HEK293T (cell line): ENCODE measurements around the gene NKX3-2.

Source experiments
- CTCF ChIA-PET: fragments of 350-600 bp; formaldehyde crosslinking; extraction: SDS; loops from one replicate; lab custom pipeline; 2021; ENCODE audit warnings: antibody characterized with exemption, inconsistent platforms; lab: Yijun Ruan, JAX
- POLR2A ChIA-PET: fragments of 350-600 bp; formaldehyde crosslinking; extraction: SDS; loops from one replicate; lab custom pipeline; 2020; ENCODE audit warnings: antibody characterized with exemption, inconsistent platforms; lab: Yijun Ruan, JAX
- DNase-seq: peaks from one replicate; pipeline ENCODE4 v3.0.0; 2012; ENCODE audit warnings: mixed read lengths; ENCODE audit errors: extremely low spot score
- ARNT ChIP-seq: fragments of 450-650 bp; IDR thresholded peaks from 2 replicates; pipeline ENCODE4 v1.6.1; 2017; ENCODE audit warnings: mild to moderate bottlenecking
- BHLHE40 ChIP-seq: fragments of 450-650 bp; IDR thresholded peaks from 2 replicates; pipeline ENCODE4 v1.6.1; 2016; ENCODE audit warnings: mild to moderate bottlenecking, moderate library complexity, borderline replicate concordance
- CTBP1 ChIP-seq: fragments of 450-650 bp; IDR thresholded peaks from 2 replicates; pipeline ENCODE4 v1.6.1; 2016; ENCODE audit warnings: borderline replicate concordance
- ELF4 ChIP-seq: fragments of 450-650 bp; IDR thresholded peaks from 2 replicates; pipeline ENCODE4 v1.6.1; 2017; ENCODE audit warnings: antibody characterized with exemption
- FOXA1 ChIP-seq: fragments of 450-650 bp; IDR thresholded peaks from 2 replicates; pipeline ENCODE4 v1.6.1; 2016; ENCODE audit warnings: mild to moderate bottlenecking
- FOXK2 ChIP-seq: fragments of 450-650 bp; IDR thresholded peaks from 2 replicates; pipeline ENCODE4 v1.6.1; 2016; ENCODE audit warnings: mild to moderate bottlenecking
- FOXM1 ChIP-seq: fragments of 450-650 bp; IDR thresholded peaks from 2 replicates; pipeline ENCODE4 v1.6.1; 2017; ENCODE audit warnings: mild to moderate bottlenecking, borderline replicate concordance
- HDGF ChIP-seq: fragments of 450-650 bp; IDR thresholded peaks from 2 replicates; pipeline ENCODE4 v1.6.1; 2017; ENCODE audit warnings: antibody characterized with exemption, borderline replicate concordance
- L3MBTL2 ChIP-seq: fragments of 450-650 bp; conservative IDR thresholded peaks from 2 replicates; pipeline ENCODE4 v1.6.1; 2016; ENCODE audit warnings: mild to moderate bottlenecking
- LEF1 ChIP-seq: fragments of 450-650 bp; IDR thresholded peaks from 2 replicates; pipeline ENCODE4 v1.6.1; 2017; ENCODE audit warnings: mild to moderate bottlenecking, borderline replicate concordance
- NFRKB ChIP-seq: fragments of 450-650 bp; IDR thresholded peaks from 2 replicates; pipeline ENCODE4 v1.6.1; 2016; ENCODE audit warnings: mild to moderate bottlenecking, moderate library complexity
- SP1 ChIP-seq: fragments of 450-650 bp; IDR thresholded peaks from 2 replicates; pipeline ENCODE4 v1.6.1; 2017
- SUZ12 ChIP-seq: fragments of 450-650 bp; IDR thresholded peaks from 2 replicates; pipeline ENCODE4 v1.6.1; 2016; ENCODE audit warnings: mild to moderate bottlenecking
- TARDBP ChIP-seq: fragments of 450-650 bp; IDR thresholded peaks from 2 replicates; pipeline ENCODE4 v1.6.1; 2016
- ZNF384 ChIP-seq: fragments of 450-650 bp; IDR thresholded peaks from 2 replicates; pipeline ENCODE4 v1.6.1; 2016
- TF ChIP-seq, protein P1 (sequence below): fragments of 450-650 bp; IDR thresholded peaks from 2 replicates; pipeline ENCODE4 v1.6.1; 2016

Gene NKX3-2

DNA sequence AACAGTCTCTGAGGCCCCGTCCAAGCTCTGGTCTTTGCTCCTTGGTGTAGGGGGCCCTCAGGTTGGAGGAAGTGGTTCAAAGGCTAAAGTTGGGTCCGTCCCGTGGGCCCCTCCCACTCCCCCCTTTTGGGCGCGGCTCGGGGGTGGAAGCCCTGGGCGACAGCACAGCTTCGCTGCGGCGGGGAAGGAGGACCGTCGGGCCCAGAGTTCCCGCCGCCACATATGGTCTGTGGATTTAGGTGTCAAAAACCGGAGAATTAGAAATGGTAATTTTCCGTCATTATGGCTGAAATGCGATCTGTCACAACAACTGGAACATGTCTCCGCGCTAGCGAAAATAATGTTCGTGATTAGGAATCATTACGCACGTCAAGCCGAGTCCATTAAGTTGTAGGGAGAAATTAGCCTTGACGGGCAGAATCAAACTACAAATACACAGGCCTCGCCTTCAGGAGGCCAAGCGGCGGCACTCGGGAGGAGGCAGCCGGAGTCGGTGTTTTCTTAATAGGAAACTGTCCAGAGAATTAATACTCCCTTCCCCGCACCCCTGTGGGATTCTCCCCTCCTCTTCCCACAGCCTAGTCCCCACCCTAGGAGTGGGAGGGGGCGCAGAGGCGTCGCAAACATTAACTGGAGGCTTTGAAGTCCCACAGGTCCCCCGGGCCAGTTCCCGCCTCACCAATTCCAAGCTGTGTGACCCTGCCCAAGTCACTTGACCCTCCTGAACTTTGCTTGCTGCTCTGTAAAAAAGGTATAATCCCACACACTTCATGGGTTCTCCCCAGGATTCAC lies 15.0 kb downstream of the NKX3-2 start:
- ChIA-PET POLR2A (no interaction called here), CTCF (no interaction called here)
- no peak for DNase-seq
- TF ChIP-seq FOXK2 = no peak
- TF ChIP-seq NFRKB = no peak
- TF ChIP-seq BHLHE40 = no peak
- no peak for TF ChIP-seq ARNT
- TF ChIP-seq LEF1 = no peak
- no peak for TF ChIP-seq HDGF

DNA sequence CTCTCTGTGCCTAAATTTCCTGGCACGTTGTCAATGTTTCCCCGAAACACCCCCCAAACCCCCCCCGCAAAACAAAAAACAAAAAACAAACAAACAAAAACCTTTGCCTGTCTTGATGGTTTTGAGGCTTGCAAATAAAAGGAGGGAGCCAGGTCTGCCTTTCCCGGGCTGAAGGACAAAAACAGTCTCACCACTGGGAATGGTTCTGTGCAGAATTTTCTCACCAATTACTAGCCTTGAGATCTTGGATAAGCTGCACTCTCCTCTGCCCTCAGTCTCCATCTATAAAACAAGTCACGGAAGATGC lies 15.5 kb downstream of the NKX3-2 start:
- TF ChIP-seq ELF4 (no peak), L3MBTL2 (no peak), LEF1 (no peak), ZNF384 (no peak), NFRKB (no peak), FOXM1 (no peak), FOXA1 (no peak), HDGF (no peak), CTBP1 (no peak), SP1 (no peak), SUZ12 (no peak), ARNT (no peak), FOXK2 (no peak), BHLHE40 (no peak), TARDBP (no peak)
- TF ChIP-seq, protein P1, sequence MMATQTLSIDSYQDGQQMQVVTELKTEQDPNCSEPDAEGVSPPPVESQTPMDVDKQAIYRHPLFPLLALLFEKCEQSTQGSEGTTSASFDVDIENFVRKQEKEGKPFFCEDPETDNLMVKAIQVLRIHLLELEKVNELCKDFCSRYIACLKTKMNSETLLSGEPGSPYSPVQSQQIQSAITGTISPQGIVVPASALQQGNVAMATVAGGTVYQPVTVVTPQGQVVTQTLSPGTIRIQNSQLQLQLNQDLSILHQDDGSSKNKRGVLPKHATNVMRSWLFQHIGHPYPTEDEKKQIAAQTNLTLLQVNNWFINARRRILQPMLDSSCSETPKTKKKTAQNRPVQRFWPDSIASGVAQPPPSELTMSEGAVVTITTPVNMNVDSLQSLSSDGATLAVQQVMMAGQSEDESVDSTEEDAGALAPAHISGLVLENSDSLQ = no peak
- POLR2A ChIA-PET = no interaction called here
- CTCF ChIA-PET = no interaction called here
- no peak for DNase-seq

DNA sequence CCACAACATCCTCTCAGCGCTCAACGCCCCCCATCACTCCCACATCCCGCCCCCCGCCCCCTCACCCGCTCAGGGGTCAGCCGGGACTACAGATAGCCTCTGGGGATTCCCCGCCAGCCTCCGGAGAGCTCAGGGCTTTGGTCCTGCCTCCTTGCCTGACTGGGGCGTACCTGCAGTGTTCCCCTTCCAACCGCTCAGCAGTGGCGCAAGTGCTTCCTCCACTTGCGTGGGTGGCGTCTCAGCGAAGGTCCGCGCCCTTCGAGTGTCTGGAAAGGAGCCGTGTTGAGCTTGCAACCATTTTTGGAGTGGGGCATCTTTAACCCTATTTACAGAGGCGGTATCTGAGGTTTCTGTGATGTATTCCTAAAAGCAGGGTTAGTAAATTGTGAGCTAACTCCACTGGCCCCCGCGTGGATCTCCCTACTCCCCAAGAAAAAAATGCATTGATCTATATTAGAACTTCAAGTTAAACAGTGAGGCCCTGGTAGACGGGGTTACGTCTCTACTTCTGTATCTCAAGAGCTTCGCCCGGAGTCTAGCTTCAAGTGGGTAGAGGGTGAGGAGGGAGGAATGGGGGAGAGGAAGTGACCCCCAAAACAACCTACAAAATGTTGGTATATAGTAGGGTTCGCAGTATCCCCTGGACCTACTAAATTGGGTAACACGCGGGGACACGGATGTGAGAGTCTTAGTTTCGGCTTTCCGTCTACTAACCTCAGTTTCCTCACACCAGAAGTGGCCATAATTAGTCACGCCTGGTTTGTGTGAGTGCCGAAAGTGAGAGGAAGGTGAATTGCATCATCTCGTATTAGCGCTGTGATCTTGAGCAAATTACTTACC lies 16.1 kb downstream of the NKX3-2 start:
- TF ChIP-seq BHLHE40 (no peak), L3MBTL2 (no peak), LEF1 (no peak), FOXA1 (no peak), FOXM1 (no peak), SUZ12 (no peak), ZNF384 (no peak), ELF4 (no peak), FOXK2 (no peak), SP1 (no peak), ARNT (no peak), CTBP1 (no peak), HDGF (no peak), NFRKB (no peak), TARDBP (no peak)
- TF ChIP-seq, protein P1 = no peak
- ChIA-PET POLR2A (interaction anchor here (1.0 kb wide), 1 partner anchor 16 kb away, joined by 4 read pairs; the partner anchor contains the start of gene NKX3-2), CTCF (no interaction called here)
- DNase-seq = no peak

DNA sequence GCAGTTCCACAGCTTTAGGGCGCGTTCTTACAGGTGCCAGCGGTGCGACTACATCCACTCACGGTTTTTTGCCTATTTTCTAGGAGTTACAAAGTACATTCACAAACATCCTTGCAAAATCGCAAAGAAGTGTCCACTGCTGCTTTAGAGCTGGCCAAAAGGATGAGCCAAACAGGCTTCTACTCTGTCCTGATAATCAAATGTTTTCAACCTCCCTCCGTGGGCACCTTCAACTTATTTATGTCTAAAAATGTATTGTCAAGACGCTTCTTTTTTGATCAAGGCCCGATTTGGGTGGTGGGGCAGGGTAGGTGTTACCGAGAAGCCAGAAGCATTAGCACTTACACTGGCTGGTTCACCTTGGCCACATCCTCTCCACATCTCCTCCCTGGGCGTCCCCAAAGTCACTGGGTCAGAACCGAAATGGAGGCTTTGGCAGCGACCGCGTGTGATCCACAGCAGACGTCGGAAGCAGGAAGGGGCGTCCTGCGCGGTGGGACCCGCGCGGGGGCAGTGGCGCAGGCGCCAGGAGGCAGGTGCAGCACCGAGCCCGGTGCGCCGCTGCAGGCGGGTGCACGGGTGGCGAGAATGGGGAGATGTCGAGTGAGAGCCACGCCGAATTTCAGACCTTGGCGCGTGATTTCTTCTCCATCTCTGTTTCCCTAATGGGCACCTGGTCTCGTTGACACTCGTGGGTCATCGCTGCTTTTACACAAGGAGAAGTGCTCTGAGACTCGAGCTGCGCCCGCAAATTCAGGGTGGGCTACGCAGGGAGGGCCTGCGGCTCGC lies 16.9 kb downstream of the NKX3-2 start:
- ChIA-PET CTCF (no interaction called here), POLR2A (interaction anchor here (1.0 kb wide), 1 partner anchor 16 kb away, joined by 4 read pairs; the partner anchor contains the start of gene NKX3-2)
- DNase-seq = no peak
- TF ChIP-seq ARNT (no peak), FOXM1 (no peak), BHLHE40 (no peak), TARDBP (no peak), NFRKB (no peak), SP1 (no peak), LEF1 (no peak), L3MBTL2 (no peak), SUZ12 (no peak), CTBP1 (no peak), FOXA1 (no peak), FOXK2 (no peak), HDGF (no peak), ELF4 (no peak), ZNF384 (no peak)
- TF ChIP-seq, protein P1 = no peak

DNA sequence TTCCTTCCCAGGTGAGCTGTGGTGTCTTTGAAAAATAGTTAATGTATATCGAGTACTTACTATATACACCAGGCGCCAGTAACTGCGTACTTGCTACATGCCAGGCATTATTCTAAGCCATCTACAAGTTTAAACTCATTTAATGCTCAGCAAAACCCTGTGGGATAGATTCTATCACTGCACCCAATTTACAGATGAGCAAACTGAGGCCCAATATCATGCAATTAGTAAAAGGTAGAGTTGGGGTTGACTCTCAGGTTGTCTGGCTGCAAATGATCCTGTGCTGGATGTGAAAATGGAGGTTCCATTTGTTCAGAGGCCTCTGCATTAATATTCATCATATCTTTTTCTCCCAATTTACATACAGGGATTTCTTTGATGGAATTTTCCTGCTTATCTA lies 17.6 kb downstream of the NKX3-2 start:
- no peak for DNase-seq
- TF ChIP-seq LEF1 = no peak
- POLR2A ChIA-PET = no interaction called here
- CTCF ChIA-PET = no interaction called here
